Activated effector memory CD4-positive, alpha-beta T cell treated with anti-CD3 and anti-CD28 coated beads, Interleukin-2, amount 50 U/mL, for 16 hours (primary cell): ENCODE measurements around the gene CALHM5.

Experiments
- DNase-seq: peaks from one replicate; pipeline ENCODE4 v3.0.0-alpha.2; 2020

Gene CALHM5

GRCh38 chr6:116512111-116512559 lies 696 bp downstream of the CALHM5 start:
- DNase-seq: no peak

GRCh38 chr6:116512734-116513133 lies 1.3 kb downstream of the CALHM5 start:
- DNase-seq: no peak

- no peak for DNase-seq
Measured at GRCh38 chr6:116513224-116513875, 1.9 kb downstream of the CALHM5 start.

- no peak for DNase-seq
Measured at GRCh38 chr6:116514111-116514510, 2.7 kb downstream of the CALHM5 start.

- no peak for DNase-seq
Measured at GRCh38 chr6:116515141-116515540, 3.7 kb downstream of the CALHM5 start.

- DNase-seq: no peak
Measured at GRCh38 chr6:116518621-116519368, 7.4 kb downstream of the CALHM5 start.

- no peak for DNase-seq
Measured at GRCh38 chr6:116522896-116523295, 11.5 kb downstream of the CALHM5 start.

GRCh38 chr6:116524236-116524635 lies 12.8 kb downstream of the CALHM5 start:
- DNase-seq: no peak

GRCh38 chr6:116528133-116528532 lies 16.7 kb downstream of the CALHM5 start:
- no peak for DNase-seq

GRCh38 chr6:116528780-116529179 lies 17.3 kb downstream of the CALHM5 start:
- no peak for DNase-seq

- DNase-seq: no peak
Measured at GRCh38 chr6:116529466-116530290, 18.2 kb downstream of the CALHM5 start.

GRCh38 chr6:116530436-116530835 lies 19.0 kb downstream of the CALHM5 start:
- DNase-seq: no peak

- peak; percentile 79 for DNase-seq
Measured at GRCh38 chr6:116531675-116532570, 20.5 kb downstream of the CALHM5 start.

- DNase-seq: no peak
Measured at GRCh38 chr6:116533233-116533957, 22.0 kb downstream of the CALHM5 start.

GRCh38 chr6:116535109-116535508 lies 23.7 kb downstream of the CALHM5 start:
- DNase-seq: no peak

- DNase-seq: no peak
Measured at GRCh38 chr6:116536216-116536621, 24.8 kb downstream of the CALHM5 start.

GRCh38 chr6:116542426-116542825 lies 31.0 kb downstream of the CALHM5 start:
- DNase-seq: no peak

GRCh38 chr6:116543149-116543548 lies 31.7 kb downstream of the CALHM5 start:
- DNase-seq: no peak

- no peak for DNase-seq
Measured at GRCh38 chr6:116545651-116546050, 34.2 kb downstream of the CALHM5 start, which contains the start of gene TRAPPC3L. Gene TRAPPC3L, minus strand, starts transcription at chr6:116545684. Its CDS starts 170 bp downstream, at chr6:116545514.

- no peak for DNase-seq
Measured at GRCh38 chr6:116547358-116547757, 35.9 kb downstream of the CALHM5 start.

GRCh38 chr6:116550796-116551195 lies 39.4 kb downstream of the CALHM5 start:
- DNase-seq: no peak

GRCh38 chr6:116553451-116553850 lies 42.0 kb downstream of the CALHM5 start, which contains the start of gene CALHM4:
Gene CALHM4, plus strand, starts transcription at chr6:116553751. Its CDS starts 43 bp downstream, at chr6:116553794.
- no peak for DNase-seq
